Nephron progenitor cell (in vitro differentiated cells): Measurements from ENCODE around the gene GPR18.

Source experiments
- DNase-seq: peaks from one replicate; pipeline ENCODE4 v3.0.0; 2021
- H3K27ac Mint-ChIP-seq: 2 replicates; pipeline ENCODE4 v1.8.0; 2021; ENCODE audit warnings: mild to moderate bottlenecking, moderate library complexity, mixed read lengths
- H3K27me3 Mint-ChIP-seq: 2 replicates; pipeline ENCODE4 v1.8.0; 2021; ENCODE audit warnings: mild to moderate bottlenecking, low read depth, mixed read lengths; ENCODE audit not compliant: poor library complexity
- H3K36me3 Mint-ChIP-seq: 2 replicates; pipeline ENCODE4 v1.8.0; 2021; ENCODE audit warnings: low read depth, mixed read lengths
- H3K4me1 Mint-ChIP-seq: 2 replicates; pipeline ENCODE4 v1.8.0; 2021; ENCODE audit warnings: mixed read lengths
- H3K4me3 Mint-ChIP-seq: 2 replicates; pipeline ENCODE4 v1.8.0; 2021; ENCODE audit warnings: mild to moderate bottlenecking, moderate library complexity, mixed read lengths
- H3K9me3 Mint-ChIP-seq: 2 replicates; pipeline ENCODE4 v1.8.0; 2021; ENCODE audit warnings: mild to moderate bottlenecking, moderate library complexity, mixed read lengths
- CTCF ChIP-seq: fragments of 200-600 bp; sonication (generic); IDR thresholded peaks from 2 replicates; pipeline ENCODE4 v1.5.0; 2021; ENCODE audit warnings: antibody characterized with exemption

GPR18 gene

DNA sequence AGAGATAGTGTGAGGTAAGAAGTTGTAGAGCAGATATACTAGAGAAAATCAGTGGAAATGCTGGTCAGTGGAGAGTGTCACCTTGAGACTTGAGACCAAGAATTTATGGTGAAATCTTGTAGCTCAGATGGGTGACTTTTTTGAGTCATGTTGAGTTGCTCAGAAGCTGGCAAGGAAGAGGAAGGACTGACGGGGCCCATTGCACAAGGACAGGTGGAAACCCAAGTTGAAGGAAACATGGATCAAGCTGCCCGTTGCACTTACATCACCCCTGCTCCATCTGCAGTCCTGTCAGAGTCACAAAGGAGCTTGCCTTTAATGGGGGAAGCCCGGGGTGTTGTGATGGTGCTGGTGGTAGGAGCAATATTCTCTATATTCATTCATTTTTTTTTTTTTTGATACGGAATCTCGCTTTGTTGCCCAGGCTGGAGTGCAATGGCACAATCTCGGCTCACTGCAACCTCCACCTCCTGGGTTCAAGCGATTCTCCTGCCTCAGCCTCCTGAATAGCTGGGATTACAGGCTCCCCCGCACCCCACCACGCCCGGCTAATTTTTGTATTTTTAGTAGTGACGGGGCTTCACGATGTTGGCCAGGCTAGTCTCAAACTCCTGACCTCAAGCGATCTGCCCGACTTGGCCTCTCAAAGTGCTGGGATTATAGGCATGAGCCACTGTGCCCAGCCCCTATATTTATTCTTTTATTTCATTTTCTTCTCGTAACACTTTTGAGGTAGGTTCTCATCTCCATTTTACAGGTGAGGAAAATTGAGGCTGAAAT lies 30.1 kb downstream of the GPR18 start:
- Mint-ChIP-seq H3K27me3 (no peaks in the 10 kb centered on the region), H3K9me3 (peaks cover 14% of the 10 kb centered on the region), H3K4me1 (peaks cover 38% of the 10 kb centered on the region), H3K27ac (no peak overlapping the region), H3K4me3 (no peak overlapping the region), H3K36me3 (peaks cover 49% of the 10 kb centered on the region)
- no peak for TF ChIP-seq CTCF
- DNase-seq: no peak

DNA sequence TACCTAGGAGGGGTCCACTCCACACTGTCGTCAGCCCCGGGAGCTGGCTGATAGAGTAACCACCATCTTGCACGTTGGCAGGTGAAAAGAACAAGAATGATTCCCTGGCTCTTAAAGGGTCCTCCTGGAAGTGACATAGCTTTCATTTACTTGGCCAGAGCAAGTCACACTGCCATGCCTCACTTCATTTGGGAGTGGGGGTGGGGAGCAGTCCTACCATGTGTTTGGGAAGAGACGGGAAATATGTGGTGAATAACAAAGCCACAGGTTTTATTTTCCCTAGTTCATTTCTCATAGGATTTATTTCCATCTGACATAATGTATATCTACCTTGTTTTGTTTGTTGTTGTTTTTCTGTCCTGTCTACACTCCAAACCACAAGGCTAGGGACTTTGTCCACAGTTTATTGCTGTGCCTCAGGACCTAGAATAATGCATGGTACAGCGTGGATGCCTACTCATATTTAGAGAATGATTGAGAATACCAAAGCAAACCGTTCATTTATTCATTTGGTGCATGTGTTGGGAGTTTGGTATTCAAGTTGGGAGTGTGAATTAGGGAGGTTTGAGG lies 30.8 kb downstream of the GPR18 start:
- Mint-ChIP-seq H3K4me1 (peaks cover 38% of the 10 kb centered on the region), H3K4me3 (no peak overlapping the region), H3K36me3 (peaks cover 56% of the 10 kb centered on the region), H3K27me3 (no peaks in the 10 kb centered on the region), H3K9me3 (peaks cover 21% of the 10 kb centered on the region), H3K27ac (no peak overlapping the region)
- TF ChIP-seq CTCF: no peak
- DNase-seq: no peak

DNA sequence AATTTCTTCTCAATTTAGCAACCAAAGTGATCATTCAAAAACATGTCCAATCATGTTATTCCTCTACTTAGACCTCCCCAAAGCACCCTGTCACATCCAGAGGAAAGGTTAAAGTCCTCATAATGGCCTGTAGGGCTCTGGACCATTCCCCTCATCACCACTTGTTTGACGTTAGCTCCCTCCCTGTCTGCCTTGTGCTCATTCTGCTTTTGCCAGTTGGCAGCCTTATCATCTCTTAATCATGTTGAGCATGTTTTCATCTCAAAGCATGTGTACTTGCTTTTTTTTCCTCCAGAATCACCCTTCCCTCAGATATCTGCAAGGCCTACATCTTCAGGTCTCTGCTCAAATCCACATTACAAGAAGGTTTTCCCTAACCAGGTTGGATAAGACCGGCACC lies 31.7 kb downstream of the GPR18 start:
- no peak for TF ChIP-seq CTCF
- no peaks in the 10 kb centered on the region for H3K27me3 Mint-ChIP-seq
- H3K27ac Mint-ChIP-seq: peak overlapping the region; percentile 33
- H3K36me3 Mint-ChIP-seq: peaks cover 59% of the 10 kb centered on the region
- H3K4me1 Mint-ChIP-seq: peaks cover 38% of the 10 kb centered on the region
- peaks cover 29% of the 10 kb centered on the region for H3K9me3 Mint-ChIP-seq
- DNase-seq: no peak
- H3K4me3 Mint-ChIP-seq: no peak overlapping the region

- Mint-ChIP-seq H3K9me3 (peaks cover 29% of the 10 kb centered on the region), H3K4me3 (no peak overlapping the region), H3K27me3 (no peaks in the 10 kb centered on the region), H3K4me1 (peaks cover 42% of the 10 kb centered on the region), H3K36me3 (peaks cover 63% of the 10 kb centered on the region), H3K27ac (no peak overlapping the region)
- DNase-seq: no peak
- no peak for TF ChIP-seq CTCF
Measured at GRCh38 chr13:99225078-99225477, 33.1 kb downstream of the GPR18 start.

GRCh38 chr13:99224021-99224420 lies 34.2 kb downstream of the GPR18 start:
- H3K9me3 Mint-ChIP-seq: peaks cover 29% of the 10 kb centered on the region
- no peaks in the 10 kb centered on the region for H3K27me3 Mint-ChIP-seq
- peak overlapping the region; percentile 50 for H3K27ac Mint-ChIP-seq
- peaks cover 66% of the 10 kb centered on the region for H3K36me3 Mint-ChIP-seq
- H3K4me3 Mint-ChIP-seq: no peak overlapping the region
- TF ChIP-seq CTCF: no peak
- DNase-seq: no peak
- peaks cover 44% of the 10 kb centered on the region for H3K4me1 Mint-ChIP-seq

DNA sequence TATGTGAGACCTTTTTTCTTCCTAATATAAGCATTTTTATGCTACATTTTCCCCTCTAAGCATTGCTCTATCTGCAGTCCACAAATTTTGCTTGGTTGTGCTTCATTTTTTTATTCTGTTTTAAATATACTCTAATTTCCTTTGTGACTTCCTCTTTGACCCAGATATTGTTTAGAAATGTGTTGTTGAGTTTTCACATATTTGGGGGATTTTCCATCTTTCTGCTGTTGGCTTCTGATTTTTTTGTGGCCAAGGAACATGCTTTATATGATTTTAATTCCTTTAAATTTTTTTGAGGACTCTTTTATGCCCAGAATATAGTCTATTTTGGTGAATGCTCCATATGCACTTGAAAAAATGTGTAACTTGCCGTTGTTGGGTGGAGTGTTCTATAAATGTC lies 34.6 kb downstream of the GPR18 start:
- TF ChIP-seq CTCF: no peak
- Mint-ChIP-seq H3K4me1 (peaks cover 44% of the 10 kb centered on the region), H3K4me3 (no peak overlapping the region), H3K9me3 (peaks cover 29% of the 10 kb centered on the region), H3K27ac (no peak overlapping the region), H3K36me3 (peaks cover 64% of the 10 kb centered on the region), H3K27me3 (no peaks in the 10 kb centered on the region)
- DNase-seq: no peak
